GM18505 (cell line): ENCODE results near the gene CARMIL1.
A peak's percentile ranks its signal among the peaks of the same experiment; 100 is the strongest.

Source experiments
- ATAC-seq: cut with Tn5 transposase; IDR thresholded peaks from one replicate; pipeline ENCODE4 v1.9.1; 2021; ENCODE audit not compliant: unreplicated experiment
- POLR2A ChIP-seq: IDR thresholded peaks from 4 replicates; pipeline ENCODE4 v1.6.1; 2011; ENCODE audit warnings: borderline replicate concordance; ENCODE audit not compliant: insufficient read depth, insufficient read length; ENCODE audit errors: extremely low read depth

CARMIL1 gene

DNA sequence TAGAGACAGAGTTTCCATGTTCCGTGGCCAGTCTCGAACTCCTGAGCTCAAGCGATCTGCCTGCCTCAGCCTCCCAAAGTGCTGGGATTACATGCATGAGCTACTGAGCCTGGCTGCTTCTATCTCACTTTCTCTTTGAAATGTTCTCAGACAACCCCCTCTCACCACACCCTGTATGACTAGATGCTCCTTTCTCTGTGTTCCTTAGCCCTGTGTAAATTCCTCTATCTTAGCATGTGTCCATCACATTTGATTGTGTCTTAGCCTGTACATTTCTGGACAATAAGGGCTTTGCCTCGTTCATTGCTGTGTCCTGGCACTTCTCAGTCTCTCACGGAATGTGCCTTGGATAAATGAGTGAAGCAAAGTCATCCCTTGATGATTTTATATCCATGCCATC, 204.8 kb downstream of the CARMIL1 start:
- TF ChIP-seq POLR2A = no peak
- ATAC-seq = no peak

DNA sequence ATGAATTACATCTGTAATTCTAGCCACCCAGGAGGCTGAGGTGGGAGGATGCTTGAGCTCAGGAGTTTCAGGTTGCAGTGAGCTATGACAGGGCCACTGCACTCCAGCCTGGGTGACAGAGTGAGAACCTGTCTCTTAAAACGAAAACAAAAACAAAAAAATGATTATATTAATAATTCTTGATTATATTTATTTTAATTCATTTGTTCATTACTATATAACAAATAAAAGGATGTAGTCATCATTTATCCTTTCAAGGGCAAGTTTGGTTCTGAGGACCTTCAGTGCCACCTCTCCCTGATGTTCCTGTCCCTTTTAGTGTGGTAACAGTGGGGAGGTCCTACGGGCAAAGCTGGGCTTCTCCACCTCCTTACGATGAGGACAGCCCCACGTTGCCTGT, 205.7 kb downstream of the CARMIL1 start:
- no peak for ATAC-seq
- TF ChIP-seq POLR2A = no peak

- TF ChIP-seq POLR2A = no peak
- ATAC-seq = no peak
Observed at GRCh38 chr6:25485821-25486534, 206.8 kb downstream of the CARMIL1 start.

DNA sequence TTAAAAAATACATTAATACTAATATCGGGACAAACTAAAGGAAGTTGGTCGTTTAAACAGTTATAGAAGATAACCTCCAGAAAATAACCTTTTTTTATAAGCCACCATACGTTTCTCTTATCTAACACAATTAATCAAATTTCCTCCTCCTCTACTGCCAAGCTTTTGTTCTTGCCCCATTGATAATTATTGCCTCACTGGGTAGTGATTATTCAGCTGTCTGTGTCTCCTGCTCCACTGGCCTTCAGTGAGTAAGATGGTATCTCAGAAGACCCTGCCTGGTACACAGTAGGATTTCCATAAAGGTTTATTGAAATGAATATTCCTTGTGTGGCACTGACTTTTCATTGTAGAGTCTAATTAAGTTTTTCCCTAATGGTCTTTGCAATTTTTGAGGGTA, 207.4 kb downstream of the CARMIL1 start:
- TF ChIP-seq POLR2A = no peak
- no peak for ATAC-seq

GRCh38 chr6:25487012-25487411, 207.8 kb downstream of the CARMIL1 start:
- ATAC-seq = no peak

DNA sequence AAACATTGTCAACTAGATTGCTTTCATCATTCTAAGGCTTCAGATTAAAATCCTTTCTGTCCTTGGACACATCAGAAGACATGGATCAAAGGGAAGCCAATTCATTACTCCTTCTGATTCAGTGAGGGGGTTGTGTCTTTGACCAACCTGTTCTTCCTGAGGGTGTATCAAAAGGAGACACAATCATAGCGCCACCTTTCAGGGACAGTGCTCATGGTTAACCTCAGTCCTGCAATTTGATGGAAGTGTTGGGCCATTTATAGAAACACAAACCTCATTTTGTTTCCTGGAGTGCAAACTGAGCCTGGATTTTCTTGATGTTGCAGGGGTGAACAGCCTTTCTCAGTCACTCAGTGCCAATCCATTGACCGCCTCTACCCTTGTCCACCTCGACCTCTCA, 209.0 kb downstream of the CARMIL1 start:
- no peak for ATAC-seq

More at GRCh38 chr6:25487012-25487411, 207.8 kb downstream of the CARMIL1 start:
- TF ChIP-seq POLR2A = no peak

DNA sequence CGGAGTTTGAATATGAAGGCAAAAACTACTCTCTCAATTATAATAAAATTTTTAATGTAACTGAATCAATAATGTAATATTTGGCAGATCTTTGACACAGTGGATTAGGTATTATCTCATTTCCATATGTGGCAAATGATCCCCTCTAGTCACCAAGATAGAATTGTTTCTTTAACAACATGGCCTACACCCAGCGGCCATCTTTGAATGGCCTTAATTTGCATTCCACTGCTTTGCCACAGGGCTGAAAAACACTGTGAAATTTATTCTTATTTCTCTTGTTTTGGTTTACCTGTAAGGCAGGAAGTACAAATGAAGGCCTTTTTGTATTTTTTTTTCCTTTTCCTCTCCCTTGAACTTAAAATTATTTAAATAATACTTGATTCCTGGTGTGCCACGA, 210.2 kb downstream of the CARMIL1 start:
- ATAC-seq = no peak
- no peak for TF ChIP-seq POLR2A

More for the DNA sequence above, 209.0 kb downstream of the CARMIL1 start:
- no peak for TF ChIP-seq POLR2A

DNA sequence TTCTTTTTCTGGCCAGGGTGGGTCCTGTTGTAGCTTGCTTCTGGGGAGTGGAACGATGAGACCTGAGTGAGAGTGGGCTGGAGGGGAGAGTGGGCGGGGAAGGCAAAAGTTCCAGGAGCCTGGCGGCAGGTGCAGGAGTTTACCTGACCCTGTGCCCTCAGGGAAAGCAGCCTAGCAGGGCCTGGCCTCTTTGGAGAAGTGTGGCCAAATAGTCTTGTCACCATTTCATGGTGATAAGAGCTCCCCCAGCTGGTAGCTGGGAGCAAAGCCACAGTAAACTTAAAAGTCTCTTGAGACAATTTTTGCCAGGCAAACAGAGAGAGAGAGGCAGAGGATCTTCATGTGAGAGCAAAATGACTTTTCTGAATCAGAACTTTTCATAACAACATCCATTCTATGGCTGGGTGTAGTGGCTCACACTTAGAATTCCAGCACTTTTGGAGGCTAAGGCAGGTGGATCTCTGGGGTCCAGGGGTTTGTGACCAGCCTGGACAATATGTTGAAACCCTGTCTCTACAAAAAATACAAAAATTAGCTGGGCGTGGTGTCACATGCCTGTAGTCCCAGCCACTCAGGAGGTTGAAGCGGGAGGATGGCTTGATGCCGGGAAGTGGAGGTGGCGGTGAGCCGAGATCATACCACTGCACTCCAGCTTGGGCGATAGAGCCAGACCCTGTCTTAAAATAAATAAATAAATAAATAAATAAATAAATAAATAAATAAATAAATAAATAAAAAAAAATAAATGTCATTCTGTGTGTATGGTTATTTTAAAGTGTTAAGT, 211.0 kb downstream of the CARMIL1 start:
- peak; percentile 85 for ATAC-seq
- TF ChIP-seq POLR2A = no peak

GRCh38 chr6:25492951-25493350, 213.8 kb downstream of the CARMIL1 start:
- no peak for ATAC-seq
- TF ChIP-seq POLR2A = no peak

GRCh38 chr6:25494469-25494868, 215.3 kb downstream of the CARMIL1 start:
- no peak for TF ChIP-seq POLR2A
- ATAC-seq = no peak

DNA sequence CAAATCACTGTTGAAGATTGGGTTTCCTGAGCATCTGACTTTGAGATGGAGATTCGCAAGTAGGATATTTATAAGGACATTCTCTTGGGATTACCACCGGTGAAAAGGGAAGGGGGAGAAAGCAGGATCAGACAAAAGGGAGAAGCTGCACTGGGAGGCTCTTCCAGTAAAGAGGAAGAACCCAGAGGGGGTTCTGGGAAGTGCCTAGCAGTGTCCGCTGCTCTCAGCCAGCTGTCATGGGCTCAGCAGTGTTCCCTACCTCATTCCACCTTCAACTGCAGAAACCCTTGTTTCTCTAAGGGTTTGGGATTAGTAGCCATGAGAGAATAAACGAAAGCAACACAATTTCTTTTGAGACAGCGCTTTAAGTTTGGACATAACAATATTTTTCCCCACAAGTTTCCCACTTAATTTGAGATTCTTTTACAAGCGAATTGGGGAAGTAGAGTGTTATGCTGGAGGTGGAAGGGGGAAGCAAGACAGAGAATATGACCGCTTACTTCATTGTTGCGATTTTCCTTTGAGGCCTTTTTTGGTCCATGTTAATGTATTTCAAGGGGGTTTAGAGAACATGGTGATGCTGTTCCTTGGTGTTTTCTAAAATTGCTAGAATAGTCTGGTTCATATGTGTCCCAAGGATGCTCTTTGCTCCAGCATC, 218.3 kb downstream of the CARMIL1 start:
- no peak for TF ChIP-seq POLR2A
- ATAC-seq = no peak

- no peak for TF ChIP-seq POLR2A
- no peak for ATAC-seq
Observed at GRCh38 chr6:25498505-25498904, 219.3 kb downstream of the CARMIL1 start.

DNA sequence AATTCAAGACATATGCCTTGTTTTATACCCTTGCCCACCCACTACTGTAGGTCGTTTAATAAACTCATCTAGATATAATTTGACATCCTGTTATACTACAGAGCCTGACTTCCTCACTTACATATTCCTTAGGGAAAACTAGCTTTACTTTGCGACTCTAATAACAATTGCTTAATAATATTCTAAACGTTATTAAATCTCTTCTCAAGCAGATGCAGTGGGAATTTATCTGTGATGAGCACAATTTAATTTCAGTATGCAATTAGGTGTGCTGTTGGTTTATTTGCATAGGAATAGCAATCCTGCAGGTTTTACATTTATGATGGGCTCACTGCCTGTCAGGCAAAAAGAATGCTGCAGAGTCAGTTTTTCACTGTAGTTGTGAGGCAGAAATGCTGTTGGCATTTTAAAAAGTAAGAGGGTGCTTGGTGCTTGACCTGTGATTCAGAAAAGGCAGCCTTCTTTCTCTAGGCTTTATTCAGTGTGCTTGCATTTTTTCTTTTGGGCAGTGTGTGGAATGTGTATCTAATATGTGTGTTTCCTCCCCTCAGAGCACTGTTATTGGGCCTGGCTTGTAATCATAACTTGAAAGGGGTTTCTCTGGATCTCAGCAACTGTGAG, 220.6 kb downstream of the CARMIL1 start:
- ATAC-seq = no peak
- TF ChIP-seq POLR2A = no peak
